ENCODE data around the gene NEFH.

Gene NEFH

DNA sequence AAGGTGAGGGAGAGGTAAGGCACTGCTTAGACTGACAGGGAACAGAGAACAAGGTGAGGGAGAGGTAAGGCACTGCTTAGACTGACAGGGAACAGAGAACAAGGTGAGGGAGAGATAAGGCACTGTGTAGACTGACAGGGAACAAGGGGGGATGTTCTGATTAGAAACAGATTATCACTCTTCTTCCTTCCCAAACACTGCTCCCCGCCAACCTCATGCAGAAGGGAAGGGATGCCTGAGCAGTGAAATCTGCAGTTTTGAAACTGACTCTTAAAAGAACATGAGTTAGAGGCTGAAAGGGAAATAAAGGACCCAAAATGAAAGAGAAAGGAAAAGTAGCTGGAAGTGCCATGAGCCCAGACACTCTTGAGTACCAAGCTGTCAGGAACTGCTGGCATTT lies 29.8 kb downstream of the NEFH start:
- DNase-seq: no peak

DNA sequence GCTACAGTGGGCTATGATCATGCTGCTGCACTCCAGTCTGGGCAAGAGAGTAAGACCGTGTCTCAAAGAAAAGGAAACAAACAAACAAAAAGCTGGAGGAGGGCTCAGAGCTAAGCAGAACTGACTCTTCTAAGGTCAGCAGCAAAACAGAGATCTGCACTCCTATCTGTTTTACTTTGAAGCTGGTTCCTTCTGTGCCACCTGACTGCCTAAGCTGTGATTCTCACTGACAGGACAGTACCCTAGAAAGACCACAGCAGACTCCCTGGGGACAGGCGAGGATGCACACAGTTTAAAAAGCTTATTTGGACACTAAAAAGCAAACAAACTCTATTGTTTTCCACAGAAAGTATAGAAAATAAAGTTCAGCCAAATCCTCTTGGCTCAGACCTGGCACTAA lies 30.5 kb downstream of the NEFH start:
- DNase-seq: no peak

DNA sequence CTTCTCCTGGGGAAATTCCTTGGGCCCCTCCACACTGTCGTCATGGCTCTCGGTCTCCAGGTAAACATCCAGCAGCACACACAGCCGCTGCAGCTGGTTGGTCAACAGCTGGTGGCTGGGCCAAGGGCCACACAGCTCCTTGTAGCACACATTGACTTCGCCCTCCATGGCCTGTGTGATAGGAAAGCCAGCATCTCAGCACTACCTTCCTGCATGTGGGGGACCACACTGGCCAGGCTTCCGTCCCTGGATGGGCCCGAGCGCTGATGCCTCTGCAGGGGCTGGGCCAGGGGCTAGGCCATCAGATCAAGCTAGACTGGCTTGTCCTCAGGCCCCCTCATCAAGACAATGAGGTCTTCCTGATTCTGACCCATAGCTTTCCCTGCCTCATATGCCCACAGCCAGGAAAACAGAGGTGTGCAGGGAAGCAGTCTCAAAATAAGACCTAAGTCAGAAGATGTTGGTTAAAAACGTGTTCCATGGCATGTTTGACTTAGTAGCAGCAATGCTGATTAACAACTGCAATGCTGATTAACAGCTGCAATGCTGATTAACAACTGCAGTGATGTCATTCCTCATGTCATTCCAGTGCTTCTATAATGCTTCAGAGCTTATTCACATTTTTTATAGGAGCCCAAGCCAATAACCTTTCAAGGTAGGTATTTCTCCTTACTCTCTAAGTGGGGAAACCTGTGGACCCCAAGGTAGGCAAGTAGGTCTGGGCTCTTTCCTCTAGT lies 31.3 kb downstream of the NEFH start:
- DNase-seq: no peak

DNA sequence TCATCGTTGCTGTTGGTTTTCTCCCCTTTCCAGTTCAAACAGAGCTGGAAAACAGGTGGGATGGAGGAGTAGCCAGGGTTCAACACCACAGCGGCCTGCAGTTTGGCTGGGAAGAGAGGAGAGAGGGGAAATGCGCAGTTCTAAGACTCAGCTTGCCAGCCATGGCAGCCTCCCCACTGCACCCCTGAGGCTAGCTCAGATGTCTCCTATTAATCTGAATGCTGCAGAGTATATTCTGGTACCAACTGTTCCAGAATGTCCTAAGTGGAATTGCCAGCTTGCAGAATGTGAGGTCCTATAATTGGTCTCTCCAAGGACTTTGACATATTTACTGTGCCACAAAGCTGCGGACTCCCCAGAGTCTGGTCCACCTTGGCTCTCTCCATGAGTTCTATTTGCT lies 32.0 kb downstream of the NEFH start:
- DNase-seq: no peak

DNA sequence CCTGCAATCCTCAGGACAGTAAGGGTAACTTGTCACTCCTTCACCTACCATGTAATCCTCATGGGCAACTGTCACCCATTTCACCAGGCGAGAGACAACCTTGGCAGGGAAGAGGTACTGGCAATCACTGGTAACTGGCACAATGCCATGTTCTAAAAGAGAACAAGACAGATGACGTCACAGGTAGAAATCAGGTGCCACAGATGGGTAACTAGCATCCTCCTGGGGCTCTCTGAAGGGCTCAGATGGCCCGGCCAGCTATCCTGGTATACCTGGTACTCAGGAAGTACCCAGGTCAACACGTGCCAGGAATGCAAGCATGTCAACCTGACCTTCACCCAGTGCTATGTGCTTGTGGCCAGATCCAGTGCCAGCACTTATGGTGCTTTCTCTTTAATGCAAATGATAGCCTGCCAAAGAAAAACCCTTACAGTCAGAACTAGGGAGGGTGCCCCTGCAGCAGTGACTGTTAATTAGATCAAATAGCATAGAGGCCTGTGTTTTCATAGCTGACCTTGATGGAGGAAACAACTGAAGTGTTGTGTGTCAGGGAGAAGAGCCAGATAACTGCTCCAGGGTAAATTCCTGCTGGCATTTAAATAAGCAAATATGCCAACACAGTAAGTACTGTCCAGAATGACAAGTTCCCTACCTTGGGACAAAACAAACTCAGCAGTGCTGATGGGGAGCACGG lies 37.3 kb downstream of the NEFH start:
- no peak for DNase-seq

DNA sequence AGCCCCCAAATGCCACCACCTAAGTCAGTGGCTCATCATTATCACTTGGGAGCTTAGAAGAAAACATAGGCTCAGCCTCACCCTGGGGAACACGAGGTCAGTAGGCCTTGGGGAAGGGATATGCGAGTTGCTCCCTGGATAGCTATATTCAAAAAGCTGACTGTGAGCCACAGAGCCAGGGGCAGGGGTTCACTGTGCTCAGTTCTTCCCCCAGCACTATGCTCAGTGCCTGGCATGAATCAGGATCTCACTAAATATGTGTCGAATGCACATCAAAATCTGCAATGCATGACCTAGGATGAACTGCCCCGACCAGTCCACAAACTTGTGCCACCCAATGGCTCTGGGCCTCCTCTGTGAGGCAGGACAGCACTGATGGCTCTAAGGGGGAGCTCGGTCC lies 38.4 kb downstream of the NEFH start:
- no peak for DNase-seq

DNA sequence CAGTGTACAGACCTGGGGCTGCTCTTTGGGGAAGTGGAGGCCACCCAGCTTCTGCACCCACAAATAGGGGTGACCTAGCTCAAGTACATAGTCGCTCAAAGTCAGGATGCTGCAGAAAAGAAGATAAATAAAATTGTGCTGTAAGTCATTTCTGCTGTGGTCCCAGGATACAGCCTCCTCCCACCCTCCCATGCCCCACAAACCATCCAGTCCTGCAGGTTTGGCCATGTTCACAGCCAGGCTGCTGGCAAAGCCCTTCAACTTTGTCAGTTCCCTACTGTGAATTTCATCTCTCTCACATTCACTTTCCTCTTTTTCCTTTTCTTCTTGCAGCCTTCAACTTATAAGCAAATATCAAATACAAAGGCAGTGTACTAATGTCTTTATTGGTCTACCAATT lies 40.0 kb downstream of the NEFH start:
- no peak for DNase-seq

DNA sequence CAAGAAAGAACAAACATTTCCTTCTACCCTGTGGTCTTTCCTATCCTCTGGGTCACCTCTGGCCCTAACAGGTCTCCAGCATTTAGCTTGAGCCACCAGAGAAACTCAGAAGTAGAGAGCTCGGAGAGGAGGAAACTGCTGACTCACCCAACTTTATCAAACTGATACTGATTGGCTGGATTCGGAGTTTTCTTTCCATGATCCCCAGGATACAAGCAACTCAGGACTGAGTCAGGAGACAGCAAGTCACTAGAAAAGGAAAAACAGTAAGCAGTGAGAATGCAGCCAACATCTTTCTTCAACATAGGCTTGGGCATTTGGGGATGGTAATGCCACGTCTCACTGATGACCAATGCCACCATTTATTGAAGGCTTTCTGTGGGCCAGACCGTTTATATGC lies 40.8 kb downstream of the NEFH start:
- DNase-seq: no peak

DNA sequence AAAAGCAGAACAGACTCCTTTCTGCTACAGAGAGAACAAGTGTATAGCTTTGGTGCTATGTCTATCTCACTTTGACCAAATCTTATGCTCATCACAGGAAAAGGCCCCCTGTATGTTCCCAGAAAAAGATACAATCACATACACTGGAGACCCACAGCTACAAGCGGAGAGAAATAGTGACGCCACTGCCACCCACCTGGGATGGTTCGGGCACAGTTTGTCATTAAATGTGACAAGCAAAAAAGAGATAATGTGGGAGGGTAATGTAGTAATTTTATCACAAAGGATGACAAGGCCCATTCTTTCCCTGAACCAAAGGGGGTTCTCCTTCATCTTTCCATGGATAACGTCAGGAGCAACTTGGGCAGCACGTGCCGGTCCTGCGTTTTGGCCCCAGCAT lies 41.5 kb downstream of the NEFH start:
- no peak for DNase-seq

DNA sequence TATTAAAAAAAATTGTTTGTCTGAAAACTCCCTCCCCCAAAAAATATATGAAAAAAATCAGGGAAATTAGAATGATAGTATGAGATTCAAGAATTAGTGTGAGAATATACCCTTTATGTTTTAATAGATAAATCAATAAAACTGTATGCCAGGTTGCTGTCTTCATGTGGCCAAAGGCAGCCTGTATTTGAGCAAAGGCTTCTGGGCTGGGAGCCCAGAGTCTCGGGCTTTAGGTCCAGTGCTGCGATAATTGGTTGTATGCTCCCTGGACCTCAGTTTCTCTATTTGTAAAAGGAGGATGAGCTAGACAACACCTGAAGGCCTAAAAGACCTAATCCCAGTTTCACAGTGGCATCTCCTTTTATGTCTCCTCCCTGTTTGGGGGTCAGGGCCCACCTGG lies 43.7 kb downstream of the NEFH start:
- no peak for DNase-seq

DNA sequence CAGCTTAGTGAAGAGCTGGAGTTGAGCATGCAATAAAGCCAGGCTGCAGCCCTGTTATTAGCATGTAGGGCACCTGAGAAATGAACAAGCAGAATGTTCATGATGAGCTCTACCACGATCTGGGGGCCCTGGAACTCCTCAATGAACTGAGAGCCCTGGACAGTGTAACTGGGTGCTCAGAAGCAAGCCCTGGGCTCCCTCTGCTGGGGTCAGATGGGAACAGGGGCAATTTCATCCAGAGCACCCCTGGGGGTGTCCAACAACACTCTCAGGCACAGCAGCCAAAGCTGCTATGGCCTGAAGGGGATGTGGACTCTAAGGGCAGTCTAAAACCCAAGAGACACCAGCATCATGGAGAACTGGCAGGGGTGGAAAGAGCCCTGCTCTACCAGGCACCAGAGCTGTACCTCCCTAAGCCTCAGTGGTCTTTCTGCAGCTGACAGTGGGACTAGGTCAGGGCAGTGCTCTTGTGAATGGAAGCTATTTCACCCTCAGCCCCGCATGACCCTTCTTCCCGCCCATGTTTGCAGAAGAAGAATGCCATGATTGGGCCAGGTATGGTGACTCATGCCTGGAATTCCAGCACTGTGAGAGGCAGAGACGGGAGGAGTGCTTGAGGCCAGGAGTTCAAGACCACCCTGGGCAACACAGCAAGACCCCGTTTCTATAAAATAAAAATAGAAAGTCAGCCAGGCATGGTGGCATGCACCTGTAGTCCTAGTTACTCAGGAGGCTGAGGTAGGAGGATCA lies 44.6 kb downstream of the NEFH start:
- DNase-seq: peak; percentile 17

DNA sequence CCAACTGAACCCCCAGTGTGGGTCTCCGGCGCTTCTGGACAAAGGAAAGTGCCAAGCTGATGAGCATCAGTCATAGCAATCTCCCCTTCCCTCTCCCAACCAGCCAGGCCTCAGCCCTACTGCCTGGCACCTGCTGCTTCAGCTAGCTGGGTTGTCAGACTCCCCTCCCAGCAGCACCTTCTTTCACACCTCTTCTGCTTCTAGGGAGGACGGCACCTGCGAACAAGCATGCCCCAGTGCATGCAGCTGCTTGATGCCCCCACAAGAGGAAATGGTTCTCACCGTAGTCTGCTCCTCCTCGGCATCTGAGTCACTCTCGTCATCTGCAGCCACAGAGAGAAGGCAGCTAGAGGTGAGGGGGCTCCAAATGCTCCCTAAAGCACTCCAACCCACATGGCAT lies 48.1 kb downstream of the NEFH start:
- peak; percentile 1 for DNase-seq

DNA sequence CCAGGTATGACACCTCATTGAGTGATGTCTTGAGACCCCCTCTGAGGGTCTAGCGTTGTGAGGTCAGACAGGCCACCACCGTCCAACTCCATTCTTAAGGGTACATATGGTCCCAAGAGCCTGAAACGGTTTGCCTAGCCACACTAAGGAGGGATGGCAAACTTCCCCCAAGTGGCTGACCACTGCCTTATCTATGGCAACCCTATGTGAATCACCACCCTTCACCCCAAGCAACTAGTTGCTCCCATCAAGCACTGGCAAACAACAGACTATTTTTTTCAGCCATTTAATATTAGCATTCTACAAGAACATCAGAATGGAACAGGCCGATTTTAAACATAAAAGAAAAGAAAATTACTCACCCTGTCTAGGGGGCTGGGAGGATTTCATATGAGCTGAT lies 50.7 kb downstream of the NEFH start:
- DNase-seq: no peak

DNA sequence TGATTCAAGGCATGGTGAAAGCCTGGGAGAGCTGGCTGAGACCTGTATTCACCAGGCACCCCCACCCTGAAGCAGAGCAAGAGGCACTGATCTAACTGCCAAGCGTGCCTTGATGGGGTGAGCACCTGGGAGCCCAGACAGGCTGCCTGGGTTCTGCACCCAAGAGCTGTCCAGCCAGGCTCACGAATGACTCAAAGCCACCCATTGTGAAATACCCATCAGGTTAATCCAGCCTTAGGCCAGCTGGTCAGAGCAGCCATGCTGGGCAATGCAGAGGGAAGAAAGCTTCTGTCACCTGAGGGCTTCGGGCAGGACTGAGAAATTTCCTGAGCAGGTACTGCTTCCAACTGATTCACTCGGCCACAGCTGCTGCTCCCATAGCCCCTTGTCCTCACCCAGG lies 51.4 kb downstream of the NEFH start:
- DNase-seq: no peak

DNA sequence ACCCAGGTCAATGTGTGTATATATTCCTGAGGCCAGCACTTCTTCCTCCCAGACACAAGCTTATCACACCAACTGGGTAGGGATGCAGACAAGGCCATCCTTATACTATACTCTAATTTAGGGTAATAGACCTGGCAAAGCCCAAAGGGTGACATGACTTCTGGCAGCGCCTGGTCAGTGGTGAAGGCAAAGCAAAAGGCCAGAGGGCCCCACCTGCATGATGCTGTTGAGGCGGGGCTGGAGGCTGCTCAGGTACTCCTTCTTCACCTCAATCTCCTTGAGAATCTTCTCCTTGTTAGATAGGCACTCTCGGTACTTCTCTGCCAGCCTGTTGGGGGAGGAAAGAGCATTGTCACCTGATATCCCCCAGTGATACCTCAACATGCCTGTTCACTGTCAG lies 56.4 kb downstream of the NEFH start:
- no peak for DNase-seq

DNA sequence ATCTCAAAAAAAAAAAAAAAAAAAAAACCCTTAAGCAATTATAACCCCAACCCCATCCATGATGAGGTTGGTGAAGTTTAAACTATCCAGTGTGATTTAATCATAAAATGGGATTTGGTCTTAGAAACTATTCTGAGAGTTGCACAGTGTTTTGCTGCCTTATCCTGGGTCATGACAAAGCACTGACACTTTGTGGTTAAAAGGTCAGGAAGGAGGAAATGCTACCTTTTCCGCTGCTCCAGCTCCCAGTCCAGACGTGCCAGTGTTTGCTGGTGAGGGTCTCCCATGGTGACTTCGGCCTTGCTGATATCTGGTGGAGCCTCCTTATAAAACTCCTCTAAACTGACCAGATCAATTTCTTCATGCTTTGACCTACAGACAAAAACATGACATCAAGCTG lies 59.1 kb downstream of the NEFH start:
- DNase-seq: no peak
